Activated naive CD4-positive, alpha-beta T cell treated with anti-CD3 and anti-CD28 coated beads, Interleukin-2, amount 10 ng/mL, durations not matched to agents 7 days and 5 days (primary cell): ENCODE data around the gene TNFRSF21.
"Not testable (repeated sequence)": the region's sequence is repeated elsewhere in the genome, so short reads cannot be mapped to it uniquely, and the experiment has no call there.

Source experiments
- CTCF ChIA-PET: fragments of 350-600 bp; sonication (Branson Sonifier 250); formaldehyde crosslinking; loops from one replicate; lab custom pipeline; 2021; ENCODE audit warnings: antibody characterized with exemption; lab: Charles Lee
- DNase-seq: peaks from one replicate; pipeline ENCODE4 v3.0.0-alpha.2; 2020
- H3K27ac Mint-ChIP-seq: one replicate; pipeline ENCODE4 v1.8.0; 2021; ENCODE audit warnings: mild to moderate bottlenecking, moderate library complexity, mixed read lengths
- H3K27me3 Mint-ChIP-seq: one replicate; pipeline ENCODE4 v1.8.0; 2021; ENCODE audit warnings: mild to moderate bottlenecking, mixed read lengths
- H3K36me3 Mint-ChIP-seq: one replicate; pipeline ENCODE4 v1.8.0; 2021; ENCODE audit warnings: mixed read lengths
- H3K4me1 Mint-ChIP-seq: one replicate; pipeline ENCODE4 v1.8.0; 2021; ENCODE audit warnings: mixed read lengths
- H3K4me3 Mint-ChIP-seq: one replicate; pipeline ENCODE4 v1.8.0; 2021; ENCODE audit warnings: mild to moderate bottlenecking, moderate library complexity, mixed read lengths
- H3K9me3 Mint-ChIP-seq: one replicate; pipeline ENCODE4 v1.8.0; 2021; ENCODE audit warnings: mixed read lengths

TNFRSF21 gene

DNA sequence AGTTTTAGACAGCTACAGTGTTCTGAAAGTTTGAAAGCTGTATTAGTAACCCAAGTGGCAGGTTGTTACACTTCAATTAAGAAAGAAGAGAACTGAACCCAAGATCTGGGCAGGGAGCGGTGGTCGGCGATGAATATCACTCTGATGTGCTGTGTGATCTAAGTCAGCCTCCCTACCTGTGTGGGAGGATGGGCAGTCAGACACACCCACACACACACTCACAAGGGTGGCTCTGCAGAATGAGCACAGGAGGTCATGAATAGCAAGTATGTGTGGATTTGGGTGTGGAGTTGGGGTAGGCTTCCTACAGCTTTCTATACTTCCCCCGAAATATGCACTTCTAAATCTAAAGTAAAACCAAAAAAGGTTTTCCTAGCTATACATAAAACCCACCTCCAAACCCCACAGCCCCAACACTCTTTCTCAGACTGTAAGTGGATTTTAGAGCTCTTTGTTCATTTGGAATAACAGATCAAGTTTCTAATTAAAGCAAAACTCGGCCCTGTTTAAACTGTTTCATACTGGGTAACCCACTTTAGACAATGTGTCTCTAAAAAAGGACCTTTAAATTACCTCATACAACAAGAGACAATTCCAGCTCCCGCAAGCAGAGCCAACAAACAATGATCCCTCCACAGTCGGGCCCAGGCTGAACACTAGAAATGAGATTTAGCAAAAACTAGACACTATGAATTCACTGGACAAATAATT, 19.4 kb downstream of the TNFRSF21 start:
- no peak for DNase-seq
- Mint-ChIP-seq H3K4me1 (no peaks in the 10 kb centered on the region), H3K36me3 (no peaks in the 10 kb centered on the region), H3K27ac (no peak overlapping the region), H3K27me3 (peaks cover 3% of the 10 kb centered on the region), H3K4me3 (no peak overlapping the region), H3K9me3 (no peaks in the 10 kb centered on the region)
- CTCF ChIA-PET: interaction anchor here (1.0 kb wide), 1 partner anchor 194 kb away, joined by 3 read pairs; no protein-coding TSS in a partner anchor

DNA sequence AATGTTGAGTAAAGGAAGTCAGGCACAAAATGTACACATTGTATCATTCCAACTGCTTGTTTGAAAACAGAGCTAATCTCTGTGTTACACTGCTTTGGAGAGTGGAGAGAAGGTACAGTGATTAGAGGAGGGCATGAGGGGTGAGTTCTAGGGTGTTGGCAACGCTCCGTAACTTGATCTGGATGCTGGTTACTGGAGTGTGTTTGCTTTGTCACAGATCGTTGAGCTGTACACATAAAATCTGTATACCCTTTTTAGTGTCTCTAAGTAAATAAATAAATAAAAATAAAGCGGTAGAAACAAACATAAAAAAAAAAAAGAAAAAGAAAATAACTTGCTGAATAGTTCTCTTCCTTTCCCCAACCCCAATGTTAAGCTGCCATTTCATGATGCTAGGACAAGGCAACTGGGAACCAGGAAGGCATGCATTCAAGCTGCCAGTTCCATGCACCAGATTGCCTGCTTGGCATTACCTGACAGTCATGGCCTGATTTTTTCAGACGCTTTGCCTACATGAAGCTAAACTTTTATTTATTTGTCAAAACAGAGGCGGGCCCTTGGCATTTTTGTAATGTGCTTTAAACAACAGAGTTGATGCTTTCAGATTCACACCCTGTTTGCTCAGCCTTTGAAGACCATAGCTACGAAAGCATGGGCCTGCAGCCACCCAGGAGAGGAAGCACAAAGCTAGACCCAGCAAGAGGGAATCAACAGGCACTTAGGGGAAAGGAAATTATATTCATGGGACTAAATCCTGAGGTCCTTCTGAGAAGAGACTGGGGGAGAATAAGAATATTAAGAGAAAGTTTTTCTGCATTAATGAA, 21.2 kb downstream of the TNFRSF21 start:
- Mint-ChIP-seq H3K4me1 (no peaks in the 10 kb centered on the region), H3K36me3 (no peaks in the 10 kb centered on the region), H3K4me3 (no peak overlapping the region), H3K9me3 (no peaks in the 10 kb centered on the region), H3K27ac (no peak overlapping the region), H3K27me3 (peaks cover 3% of the 10 kb centered on the region)
- no peak for DNase-seq
- CTCF ChIA-PET: no interaction called here

DNA sequence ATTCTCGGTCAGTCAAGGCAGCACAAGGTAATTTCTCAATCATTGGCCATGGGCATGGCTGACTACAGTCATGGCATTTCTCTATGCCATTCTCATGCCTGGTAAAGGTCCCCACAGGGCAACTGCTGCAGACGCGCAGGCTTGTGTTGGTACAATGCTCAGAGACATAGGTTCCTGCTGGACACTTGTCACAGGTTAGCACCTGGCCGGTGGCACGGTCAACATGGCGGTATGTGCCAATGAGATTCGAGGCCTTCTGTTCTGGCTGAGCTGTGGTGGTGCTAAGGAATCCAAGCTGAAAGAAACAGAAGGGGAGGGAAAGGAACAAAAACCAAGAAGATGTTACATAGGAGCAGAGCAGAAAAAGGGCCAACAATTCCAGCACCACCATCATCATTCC, 23.4 kb downstream of the TNFRSF21 start:
- H3K27me3 Mint-ChIP-seq: peaks cover 3% of the 10 kb centered on the region
- H3K36me3 Mint-ChIP-seq: no peaks in the 10 kb centered on the region
- CTCF ChIA-PET: no interaction called here
- no peaks in the 10 kb centered on the region for H3K4me1 Mint-ChIP-seq
- no peaks in the 10 kb centered on the region for H3K9me3 Mint-ChIP-seq
- no peak overlapping the region for H3K27ac Mint-ChIP-seq
- no peak for DNase-seq
- H3K4me3 Mint-ChIP-seq: no peak overlapping the region

- H3K27me3 Mint-ChIP-seq: no peaks in the 10 kb centered on the region
- H3K27ac Mint-ChIP-seq: no peak overlapping the region
- H3K9me3 Mint-ChIP-seq: no peaks in the 10 kb centered on the region
- H3K36me3 Mint-ChIP-seq: no peaks in the 10 kb centered on the region
- no peaks in the 10 kb centered on the region for H3K4me1 Mint-ChIP-seq
- CTCF ChIA-PET: no interaction called here
- DNase-seq: no peak
- H3K4me3 Mint-ChIP-seq: no peak overlapping the region
Measured at GRCh38 chr6:47283993-47284392, 25.7 kb downstream of the TNFRSF21 start.

DNA sequence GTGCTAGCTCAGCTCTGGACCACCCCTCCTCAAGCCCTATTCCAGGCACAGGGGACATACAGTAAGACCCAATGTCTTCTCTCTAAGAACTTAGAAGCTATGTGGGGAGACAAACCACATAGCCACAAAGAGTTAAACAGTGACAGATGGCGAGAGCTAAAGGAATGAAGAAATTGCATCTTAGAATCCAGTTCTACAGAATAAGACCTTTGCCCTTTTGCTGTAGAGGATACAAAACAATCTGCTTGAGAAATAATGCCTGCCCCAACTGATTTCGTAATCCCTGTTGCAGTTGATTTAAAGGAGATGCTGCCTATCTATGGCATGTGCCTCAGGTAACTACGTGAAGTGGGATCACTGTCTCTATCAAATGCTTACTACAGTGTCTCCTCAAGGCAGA, 31.2 kb downstream of the TNFRSF21 start:
- no peaks in the 10 kb centered on the region for H3K36me3 Mint-ChIP-seq
- CTCF ChIA-PET: no interaction called here
- H3K4me3 Mint-ChIP-seq: no peak overlapping the region
- no peaks in the 10 kb centered on the region for H3K4me1 Mint-ChIP-seq
- DNase-seq: no peak
- no peaks in the 10 kb centered on the region for H3K27me3 Mint-ChIP-seq
- H3K9me3 Mint-ChIP-seq: no peaks in the 10 kb centered on the region
- H3K27ac Mint-ChIP-seq: no peak overlapping the region

GRCh38 chr6:47277702-47278101, 32.0 kb downstream of the TNFRSF21 start:
- H3K4me1 Mint-ChIP-seq: no peaks in the 10 kb centered on the region
- H3K27me3 Mint-ChIP-seq: no peaks in the 10 kb centered on the region
- H3K4me3 Mint-ChIP-seq: no peak overlapping the region
- CTCF ChIA-PET: no interaction called here
- H3K27ac Mint-ChIP-seq: no peak overlapping the region
- H3K36me3 Mint-ChIP-seq: no peaks in the 10 kb centered on the region
- no peaks in the 10 kb centered on the region for H3K9me3 Mint-ChIP-seq
- DNase-seq: no peak

DNA sequence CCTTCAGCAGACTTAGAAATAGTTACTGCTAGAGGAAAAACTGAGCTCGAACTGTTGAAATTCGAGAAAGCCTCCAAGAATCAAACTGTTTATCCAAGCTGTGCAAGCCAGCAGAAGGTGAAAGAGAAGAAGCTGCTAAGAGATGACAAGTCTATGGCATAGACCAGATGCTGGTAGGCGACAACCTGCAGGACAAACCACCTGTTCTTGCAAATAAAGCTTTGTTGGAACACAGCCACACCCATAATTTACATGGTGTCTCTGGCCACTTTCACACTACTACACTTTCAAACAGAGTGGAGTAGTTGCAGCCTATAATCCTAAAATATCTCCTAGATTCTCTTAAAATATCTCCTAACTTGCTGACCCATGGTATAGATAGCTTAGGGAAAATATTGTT, 33.3 kb downstream of the TNFRSF21 start:
- Mint-ChIP-seq H3K4me3 (no peak overlapping the region), H3K27me3 (no peaks in the 10 kb centered on the region), H3K27ac (no peak overlapping the region), H3K4me1 (no peaks in the 10 kb centered on the region), H3K36me3 (no peaks in the 10 kb centered on the region), H3K9me3 (no peaks in the 10 kb centered on the region)
- CTCF ChIA-PET: no interaction called here
- no peak for DNase-seq

DNA sequence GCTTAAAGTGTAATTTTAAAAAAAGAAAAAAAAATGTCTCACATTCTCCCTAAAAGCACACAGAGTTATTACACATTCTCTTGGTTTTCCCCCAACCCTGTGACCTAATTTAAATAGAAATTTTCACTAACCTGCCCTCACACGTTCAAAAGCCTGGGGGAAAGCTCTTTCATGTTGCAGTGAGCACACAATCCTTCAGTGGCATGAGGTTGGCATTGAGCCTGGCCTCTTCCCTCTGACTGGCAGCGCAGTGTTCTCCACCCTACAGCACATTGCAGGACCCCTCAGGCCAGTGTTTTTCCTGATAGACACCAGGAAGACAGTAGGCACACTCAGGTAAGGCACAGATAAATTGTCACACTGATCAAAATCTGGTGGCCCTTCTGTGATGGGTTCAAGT, 34.1 kb downstream of the TNFRSF21 start:
- Mint-ChIP-seq H3K4me3 (no peak overlapping the region), H3K27me3 (no peaks in the 10 kb centered on the region), H3K9me3 (no peaks in the 10 kb centered on the region), H3K4me1 (no peaks in the 10 kb centered on the region), H3K36me3 (no peaks in the 10 kb centered on the region), H3K27ac (no peak overlapping the region)
- no peak for DNase-seq
- CTCF ChIA-PET: no interaction called here

DNA sequence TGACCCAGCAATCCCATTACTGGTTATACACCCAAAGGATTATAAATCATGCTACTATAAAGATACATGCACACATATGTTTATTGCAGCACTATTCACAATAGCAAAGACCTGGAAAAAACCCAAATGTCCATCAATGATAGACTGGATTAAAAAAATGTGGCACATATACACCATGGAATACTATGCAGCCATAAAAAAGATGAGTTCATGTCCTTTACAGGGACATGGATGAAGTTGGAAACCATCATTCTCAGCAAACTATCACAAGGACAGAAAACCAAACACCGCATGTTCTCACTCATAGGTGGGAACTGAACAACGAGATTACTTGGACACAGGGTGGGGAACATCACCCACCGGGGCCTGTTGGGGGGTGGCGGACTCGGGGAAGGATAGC, 34.6 kb downstream of the TNFRSF21 start:
- CTCF ChIA-PET: not testable (repeated sequence)

GRCh38 chr6:47268572-47269187, 41.0 kb downstream of the TNFRSF21 start:
- no peaks in the 10 kb centered on the region for H3K9me3 Mint-ChIP-seq

More for the DNA sequence above, 34.6 kb downstream of the TNFRSF21 start:
- not testable (repeated sequence) for H3K9me3 Mint-ChIP-seq, H3K36me3 Mint-ChIP-seq, H3K27me3 Mint-ChIP-seq, DNase-seq, H3K27ac Mint-ChIP-seq, H3K4me1 Mint-ChIP-seq, H3K4me3 Mint-ChIP-seq

DNA sequence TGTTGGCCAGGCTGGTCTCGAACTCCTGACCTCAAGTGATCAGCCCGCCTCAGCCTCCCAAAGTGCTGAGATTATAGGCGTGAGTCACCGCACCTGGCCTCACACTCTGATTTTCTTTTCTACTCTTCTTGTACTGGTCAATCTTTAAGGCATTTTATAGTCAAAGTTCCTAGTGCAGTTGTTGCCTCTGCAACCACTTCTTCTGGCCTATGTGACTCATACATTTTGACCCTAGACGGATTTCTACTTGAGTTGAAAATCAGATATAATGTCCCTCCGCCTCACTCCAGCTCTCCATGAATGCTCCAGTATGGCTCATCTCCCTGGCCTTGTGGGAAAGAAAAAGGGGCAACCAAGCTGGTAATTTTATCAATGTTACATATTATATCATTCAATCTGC, 42.4 kb downstream of the TNFRSF21 start:
- H3K4me3 Mint-ChIP-seq: no peak overlapping the region
- H3K36me3 Mint-ChIP-seq: no peaks in the 10 kb centered on the region
- CTCF ChIA-PET: no interaction called here
- H3K9me3 Mint-ChIP-seq: no peaks in the 10 kb centered on the region
- no peaks in the 10 kb centered on the region for H3K4me1 Mint-ChIP-seq
- no peaks in the 10 kb centered on the region for H3K27me3 Mint-ChIP-seq
- no peak overlapping the region for H3K27ac Mint-ChIP-seq
- no peak for DNase-seq

More at GRCh38 chr6:47268572-47269187, 41.0 kb downstream of the TNFRSF21 start:
- Mint-ChIP-seq H3K27ac (no peak overlapping the region), H3K4me1 (no peaks in the 10 kb centered on the region), H3K36me3 (no peaks in the 10 kb centered on the region), H3K27me3 (no peaks in the 10 kb centered on the region), H3K4me3 (no peak overlapping the region)
- CTCF ChIA-PET: no interaction called here
- DNase-seq: no peak

DNA sequence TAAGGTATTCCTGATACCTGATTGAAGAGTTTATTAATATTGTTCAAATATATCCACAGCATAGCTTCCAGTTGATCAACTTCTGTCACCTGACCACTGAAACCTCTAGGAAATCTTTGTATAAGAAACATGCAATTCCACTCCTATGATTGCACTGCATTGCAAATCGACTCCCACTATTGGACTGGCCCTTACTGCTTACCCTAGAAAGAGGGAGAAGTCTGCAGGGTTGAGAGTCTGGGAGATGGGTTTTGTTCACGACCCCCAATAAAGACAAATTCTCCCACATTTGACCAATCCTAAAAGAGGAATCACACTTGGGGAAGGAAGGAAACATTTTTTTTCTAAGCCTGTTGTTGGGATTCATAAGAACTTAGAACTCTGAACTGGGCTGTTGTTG, 43.7 kb downstream of the TNFRSF21 start:
- Mint-ChIP-seq H3K4me3 (no peak overlapping the region), H3K36me3 (no peaks in the 10 kb centered on the region), H3K27me3 (peaks cover 5% of the 10 kb centered on the region), H3K27ac (no peak overlapping the region), H3K9me3 (no peaks in the 10 kb centered on the region), H3K4me1 (no peaks in the 10 kb centered on the region)
- no peak for DNase-seq
- CTCF ChIA-PET: no interaction called here

DNA sequence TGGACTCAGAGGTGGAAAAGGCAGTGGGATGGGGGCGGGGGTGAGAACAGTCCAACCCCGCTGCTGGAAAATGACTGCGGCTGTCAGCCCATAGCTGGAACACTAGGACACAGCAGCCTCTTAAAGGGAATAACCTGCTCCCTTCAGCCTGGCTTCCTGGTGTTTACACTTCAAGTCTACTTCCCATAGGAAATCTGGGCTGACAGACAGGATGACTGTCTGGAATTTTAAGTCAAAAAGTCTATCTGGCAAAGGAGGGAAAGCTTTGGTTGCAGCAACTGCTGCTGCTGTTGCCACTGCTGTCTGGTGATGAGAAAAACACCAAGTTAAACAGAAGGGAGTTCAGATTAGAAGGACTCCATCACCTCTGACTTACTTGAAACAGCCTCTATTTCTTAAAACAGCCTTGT, 44.9 kb downstream of the TNFRSF21 start:
- H3K4me1 Mint-ChIP-seq: no peaks in the 10 kb centered on the region
- DNase-seq: no peak
- peaks cover 5% of the 10 kb centered on the region for H3K27me3 Mint-ChIP-seq
- H3K27ac Mint-ChIP-seq: no peak overlapping the region
- CTCF ChIA-PET: no interaction called here
- no peaks in the 10 kb centered on the region for H3K36me3 Mint-ChIP-seq
- H3K9me3 Mint-ChIP-seq: no peaks in the 10 kb centered on the region
- no peak overlapping the region for H3K4me3 Mint-ChIP-seq

DNA sequence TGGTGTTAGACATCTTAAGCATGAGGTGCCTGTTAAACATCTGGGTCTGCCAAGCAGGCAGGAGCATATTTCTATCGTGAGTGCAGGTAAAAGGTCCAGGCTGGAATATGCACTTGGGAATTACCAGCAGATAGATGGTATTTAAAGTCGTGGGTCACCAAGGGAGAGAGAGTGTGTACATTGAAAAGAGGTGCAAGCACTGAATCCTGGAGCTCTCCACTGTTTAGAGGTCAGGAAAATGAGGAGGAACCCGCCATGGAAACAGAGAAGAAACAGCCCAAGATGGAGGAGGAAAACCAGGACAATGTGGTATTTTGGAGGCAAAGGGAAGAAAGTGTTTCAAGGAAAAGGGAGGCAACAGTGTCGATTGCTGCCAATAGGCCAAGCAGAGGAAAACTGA, 46.4 kb downstream of the TNFRSF21 start:
- H3K4me1 Mint-ChIP-seq: no peaks in the 10 kb centered on the region
- no peaks in the 10 kb centered on the region for H3K9me3 Mint-ChIP-seq
- CTCF ChIA-PET: interaction anchor here (0.8 kb wide), 1 partner anchor 363 kb away, joined by 3 read pairs; no protein-coding TSS in a partner anchor
- H3K27me3 Mint-ChIP-seq: peaks cover 5% of the 10 kb centered on the region
- no peaks in the 10 kb centered on the region for H3K36me3 Mint-ChIP-seq
- no peak overlapping the region for H3K27ac Mint-ChIP-seq
- DNase-seq: no peak
- H3K4me3 Mint-ChIP-seq: no peak overlapping the region
